HG02870 (cell line): Measurements from ENCODE around the gene RNU1-4.
"Not testable (repeated sequence)": the region's sequence is repeated elsewhere in the genome, so short reads cannot be mapped to it uniquely, and the experiment has no call there.

ENCODE experiments used
- ATAC-seq: cut with Tn5 transposase; IDR thresholded peaks from one replicate; pipeline ENCODE4 v1.9.1; 2021; ENCODE audit warnings: mild to moderate bottlenecking, moderate library complexity; ENCODE audit not compliant: unreplicated experiment

The RNU1-4 gene

DNA sequence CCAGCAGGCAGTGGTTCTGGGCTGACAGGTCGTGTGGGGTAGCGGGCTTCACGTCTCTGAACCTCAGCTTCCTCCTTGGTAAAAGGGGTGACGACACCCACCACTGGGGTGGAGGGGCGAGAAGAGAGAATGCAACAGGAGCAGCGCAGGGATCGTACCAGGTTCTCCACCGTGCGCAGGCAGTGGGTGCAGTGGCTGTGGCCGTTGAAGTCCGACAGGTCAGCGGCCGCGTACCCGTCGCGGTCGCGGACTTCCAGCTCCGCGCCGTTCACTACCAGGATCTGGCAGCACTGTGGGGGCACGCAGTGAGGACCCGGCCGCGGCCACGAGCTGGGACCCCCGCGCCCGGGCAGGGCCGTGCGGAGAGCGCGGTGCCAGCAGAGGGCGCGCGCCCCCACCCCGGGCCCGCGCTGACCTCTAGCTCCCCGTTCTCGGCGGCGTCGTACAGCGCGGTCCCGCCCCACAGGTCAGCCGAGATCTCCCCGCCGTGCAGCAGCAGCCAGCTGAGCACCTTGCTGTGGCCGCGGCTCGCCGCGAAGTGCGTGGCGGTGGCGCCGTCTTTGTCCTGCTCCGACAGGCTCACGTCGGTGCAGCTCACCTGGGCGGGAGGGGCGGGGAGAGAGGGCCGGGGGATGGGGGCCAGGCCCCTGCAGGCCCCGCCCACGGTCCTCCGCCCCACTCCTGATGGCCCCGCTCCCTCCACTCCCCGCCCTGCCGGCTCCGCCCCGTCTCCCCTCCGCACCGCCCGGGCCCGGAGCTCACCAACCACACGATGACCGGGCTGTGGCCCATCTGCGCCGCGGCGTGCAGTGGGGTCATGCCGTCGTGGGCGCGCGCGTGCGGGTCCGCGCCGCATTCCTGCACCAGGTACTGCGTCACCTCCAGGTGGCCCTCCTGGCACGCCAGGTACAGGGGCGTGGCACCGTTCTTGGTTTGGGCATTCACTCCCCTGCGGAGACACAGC lies 32.9 kb upstream of the RNU1-4 start:
- not testable (repeated sequence) for ATAC-seq

DNA sequence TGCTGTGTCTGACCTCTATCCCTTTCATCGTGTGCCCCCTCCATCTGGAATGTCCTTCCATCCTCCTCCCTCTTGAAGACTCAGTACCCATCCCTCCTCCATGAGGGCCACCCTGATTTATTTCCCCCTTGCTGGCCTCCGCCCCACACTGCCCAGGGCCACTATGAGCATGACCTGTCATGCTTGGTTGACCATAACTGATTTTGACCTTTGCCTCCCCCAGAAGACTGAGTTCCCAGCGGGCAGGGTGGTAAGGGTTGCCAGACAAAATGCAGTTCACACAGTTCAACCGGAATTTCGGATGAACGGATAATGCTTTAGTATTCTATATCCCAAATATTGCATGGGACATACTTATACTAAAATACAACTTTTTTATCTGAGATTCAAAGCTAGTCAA lies 31.6 kb upstream of the RNU1-4 start:
- ATAC-seq, result not testable (repeated sequence)

DNA sequence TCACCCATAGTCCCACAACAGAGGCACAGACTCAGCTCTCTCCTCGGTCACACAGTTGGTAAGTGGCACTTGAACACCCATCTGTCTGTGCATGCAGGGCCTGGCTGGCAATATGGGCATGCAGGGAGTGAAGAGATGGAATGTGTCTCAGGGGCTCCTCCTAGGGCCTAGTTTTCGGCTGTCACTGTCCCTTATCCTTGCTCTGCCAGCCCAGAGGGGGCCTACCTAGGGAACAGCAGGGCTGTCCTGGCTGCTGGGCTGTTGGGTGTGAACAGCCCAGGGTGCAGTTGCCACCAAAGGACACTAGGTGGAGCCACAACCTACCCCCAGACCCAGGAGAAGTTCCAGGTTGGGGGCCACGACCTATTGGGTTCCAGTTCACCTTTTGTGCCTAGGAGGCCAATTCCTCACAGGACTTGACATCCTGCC lies 30.6 kb upstream of the RNU1-4 start:
- ATAC-seq, result not testable (repeated sequence)

DNA sequence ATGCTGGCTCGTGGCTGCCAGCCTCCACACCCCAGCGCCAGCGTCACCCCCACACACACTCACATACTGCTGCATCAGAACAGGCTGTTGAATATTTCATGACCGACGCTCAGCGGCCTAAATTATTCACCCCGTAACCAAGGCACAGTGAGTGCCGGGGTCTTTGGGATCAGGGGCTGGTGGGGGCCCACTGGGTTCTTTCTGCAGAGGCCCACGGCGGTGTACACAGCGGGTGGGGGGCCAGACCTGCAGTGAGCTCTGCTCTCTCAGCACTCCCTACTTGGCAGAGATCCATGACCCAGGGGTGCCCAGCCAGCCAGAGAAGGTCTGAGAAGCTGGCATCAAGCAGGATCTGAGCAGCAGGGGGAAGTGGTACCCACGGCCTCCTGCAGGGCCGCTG lies 29.7 kb upstream of the RNU1-4 start:
- not testable (repeated sequence) for ATAC-seq

DNA sequence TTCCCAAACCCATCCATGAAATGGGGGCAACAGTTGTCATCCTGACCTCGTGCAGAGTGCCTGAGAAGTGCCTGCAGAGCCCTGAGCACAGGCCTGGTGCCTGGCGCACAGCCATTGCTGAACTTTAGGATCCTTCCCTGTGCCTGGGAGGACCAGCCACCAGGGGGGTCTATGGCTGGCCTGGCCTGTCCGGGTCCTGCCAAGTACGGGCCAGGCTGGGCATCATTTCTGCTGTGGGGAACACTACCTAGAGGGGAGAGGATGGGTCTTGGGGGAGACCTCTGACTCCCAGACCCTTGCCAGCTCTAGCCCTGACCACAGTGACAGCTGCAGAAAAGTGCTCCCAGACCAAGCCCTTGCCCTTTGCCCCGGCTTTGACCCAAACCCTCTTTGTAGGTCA lies 28.2 kb upstream of the RNU1-4 start:
- not testable (repeated sequence) for ATAC-seq

DNA sequence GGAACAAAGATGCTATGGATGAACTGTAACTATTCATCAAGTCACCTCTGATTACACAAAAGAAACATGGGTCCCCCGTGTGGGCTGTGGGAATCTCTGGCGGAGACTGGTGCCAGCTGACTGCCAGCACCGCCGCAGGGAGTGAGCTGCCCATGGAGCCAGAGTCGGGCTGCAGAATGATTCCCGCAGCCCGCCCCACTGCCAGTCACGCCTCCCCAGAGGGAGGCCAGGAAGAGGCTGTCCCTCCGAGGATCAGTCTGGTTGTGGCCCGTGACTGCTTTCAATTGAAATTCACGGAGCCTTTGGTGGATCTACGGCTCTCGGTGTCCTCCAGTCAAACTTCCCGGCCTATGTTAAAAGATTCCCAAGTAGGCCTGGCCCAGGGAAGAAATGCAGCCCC lies 27.7 kb upstream of the RNU1-4 start:
- not testable (repeated sequence) for ATAC-seq

DNA sequence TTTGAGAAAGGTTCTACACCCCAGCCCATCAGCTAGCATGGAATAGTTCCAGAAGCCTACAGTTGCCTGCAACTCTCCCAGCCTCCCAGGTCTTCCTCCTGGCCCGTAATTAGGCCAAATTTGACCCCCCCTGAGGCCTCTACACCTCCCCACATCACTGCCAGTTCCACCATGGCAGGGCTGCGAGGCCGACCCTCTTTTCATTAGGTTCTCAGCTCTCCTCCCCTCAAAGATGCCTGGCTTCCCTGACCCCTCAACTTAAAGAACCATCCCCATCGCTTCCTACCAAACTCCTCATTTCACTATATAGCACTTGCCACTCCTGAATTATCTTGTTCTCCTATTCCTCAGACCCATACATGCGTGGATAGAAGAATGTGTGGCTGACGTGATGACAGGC lies 27.3 kb upstream of the RNU1-4 start:
- ATAC-seq, result not testable (repeated sequence)

DNA sequence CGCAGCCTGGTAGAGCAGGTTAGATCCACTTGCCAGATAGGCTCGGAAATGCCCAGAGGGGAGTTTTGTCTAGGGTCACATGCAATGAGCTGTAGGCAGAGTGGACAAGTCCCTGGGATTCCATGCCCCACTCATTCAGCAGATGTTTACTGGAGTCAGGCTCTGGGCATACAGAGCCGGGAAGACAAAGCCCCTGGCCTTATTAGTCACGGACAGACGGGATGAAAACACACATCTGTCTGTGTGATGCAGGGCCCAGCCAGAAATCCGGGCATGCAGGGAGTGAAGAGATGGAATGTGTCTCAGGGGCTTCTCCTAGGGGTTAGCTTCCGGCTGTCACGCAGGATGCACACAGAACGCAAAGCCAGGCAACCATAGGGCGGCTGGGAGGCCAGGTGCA lies 26.8 kb upstream of the RNU1-4 start:
- not testable (repeated sequence) for ATAC-seq

DNA sequence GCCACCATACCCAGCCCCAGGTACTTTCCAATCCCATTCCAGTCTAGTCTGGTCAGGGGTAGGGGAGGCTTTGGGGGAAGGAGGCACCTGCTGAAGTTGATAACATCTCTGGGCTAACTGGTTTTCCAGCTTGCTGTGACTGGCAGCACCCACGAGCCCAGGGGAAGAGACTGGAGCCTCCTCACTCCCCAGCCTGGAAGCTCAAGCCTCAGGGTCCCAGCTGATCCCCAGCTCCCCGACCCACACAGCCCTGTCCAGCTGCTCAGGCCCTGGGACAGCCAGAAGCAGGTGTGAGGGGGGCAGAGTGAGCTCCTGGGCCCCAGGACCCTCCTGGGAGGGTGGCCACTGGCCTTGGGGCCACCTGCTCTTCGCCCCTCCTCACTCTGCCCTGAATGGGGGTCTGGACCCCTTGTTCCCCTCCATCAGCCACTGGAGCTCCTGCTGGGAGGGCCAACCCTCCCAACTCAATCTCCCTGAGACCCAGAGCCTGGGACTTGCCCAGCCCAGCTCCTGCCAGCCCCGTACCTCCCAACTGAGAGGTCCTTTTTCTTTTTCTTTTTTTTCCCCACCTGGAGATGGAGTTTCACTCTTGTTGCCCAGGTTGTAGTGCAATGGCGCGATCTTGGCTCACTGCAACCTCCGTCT lies 23.5 kb upstream of the RNU1-4 start:
- ATAC-seq, result no peak

DNA sequence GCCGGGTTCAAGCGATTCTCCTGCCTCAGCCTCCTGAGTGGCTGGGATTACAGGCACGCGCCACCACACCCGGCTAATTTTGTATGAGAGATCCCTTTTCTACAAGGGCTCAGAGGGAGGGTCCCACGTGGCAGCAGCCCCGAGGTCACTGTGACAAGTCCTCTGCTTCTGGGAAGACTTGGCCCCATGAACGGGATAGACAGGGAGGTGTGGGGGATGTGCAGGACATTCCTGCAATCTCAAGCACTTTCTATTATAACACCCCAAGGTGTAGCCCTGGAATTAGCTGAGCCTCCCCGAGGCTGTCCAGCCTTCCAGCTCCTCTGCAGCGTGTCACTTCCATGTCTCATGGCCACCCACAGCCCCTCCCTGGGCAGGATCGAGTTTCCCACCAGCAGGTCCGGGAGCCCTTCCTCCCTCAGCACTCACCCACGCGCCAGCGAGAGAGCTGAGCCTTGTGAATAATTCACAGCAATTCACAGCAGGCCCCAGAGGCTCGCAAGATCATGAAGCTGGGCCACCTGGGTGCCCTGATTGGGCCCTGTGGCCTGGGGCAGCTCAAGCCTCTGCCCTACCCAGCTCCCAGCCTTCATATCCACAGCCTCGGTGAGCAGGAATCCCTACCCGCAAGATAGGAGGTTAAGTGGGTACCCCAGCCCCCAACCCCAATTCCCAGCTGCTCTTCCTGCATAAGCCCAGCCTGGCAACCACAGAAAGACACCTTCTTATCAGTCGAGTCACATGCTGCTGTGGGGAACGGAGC lies 22.8 kb upstream of the RNU1-4 start:
- no peak for ATAC-seq

DNA sequence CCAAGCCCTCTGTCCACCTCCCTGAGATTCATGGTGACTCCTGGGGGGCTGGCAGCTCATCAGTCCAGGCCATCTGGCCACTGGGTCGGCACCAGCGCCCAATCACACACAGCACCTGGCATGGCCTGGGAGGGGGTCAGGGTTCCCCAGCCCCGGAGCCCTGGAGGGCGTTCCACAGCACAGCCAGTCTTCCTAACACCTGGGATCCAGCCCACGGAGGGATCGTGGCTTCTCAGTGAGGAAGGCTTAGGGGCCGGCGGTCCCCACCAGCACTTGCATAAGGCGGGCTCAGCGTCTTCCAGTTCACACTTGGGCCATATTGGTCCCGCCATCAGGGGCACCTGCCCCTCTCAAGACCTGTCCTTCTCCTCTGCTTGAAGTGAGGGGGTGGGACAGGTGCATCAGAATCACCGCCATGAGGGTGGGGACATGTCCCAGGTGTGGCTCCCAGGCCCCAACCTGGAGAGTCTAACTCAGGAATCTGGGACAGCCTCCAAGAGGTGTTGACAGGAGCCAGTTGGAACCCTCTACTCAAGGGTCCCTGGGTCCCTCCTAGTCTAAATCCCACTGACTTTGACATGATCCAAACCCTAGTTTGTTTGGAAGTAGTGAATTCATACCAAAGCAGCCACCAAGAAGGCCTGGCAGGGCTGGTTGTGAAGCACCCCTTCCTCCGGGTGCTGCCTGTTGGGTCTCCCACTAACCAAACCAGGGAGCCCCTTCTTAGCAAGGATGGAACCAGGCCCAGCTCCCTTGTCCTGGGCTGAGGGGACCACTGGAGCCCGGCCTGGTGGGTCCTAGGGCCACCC lies 22.0 kb upstream of the RNU1-4 start:
- not testable (repeated sequence) for ATAC-seq

DNA sequence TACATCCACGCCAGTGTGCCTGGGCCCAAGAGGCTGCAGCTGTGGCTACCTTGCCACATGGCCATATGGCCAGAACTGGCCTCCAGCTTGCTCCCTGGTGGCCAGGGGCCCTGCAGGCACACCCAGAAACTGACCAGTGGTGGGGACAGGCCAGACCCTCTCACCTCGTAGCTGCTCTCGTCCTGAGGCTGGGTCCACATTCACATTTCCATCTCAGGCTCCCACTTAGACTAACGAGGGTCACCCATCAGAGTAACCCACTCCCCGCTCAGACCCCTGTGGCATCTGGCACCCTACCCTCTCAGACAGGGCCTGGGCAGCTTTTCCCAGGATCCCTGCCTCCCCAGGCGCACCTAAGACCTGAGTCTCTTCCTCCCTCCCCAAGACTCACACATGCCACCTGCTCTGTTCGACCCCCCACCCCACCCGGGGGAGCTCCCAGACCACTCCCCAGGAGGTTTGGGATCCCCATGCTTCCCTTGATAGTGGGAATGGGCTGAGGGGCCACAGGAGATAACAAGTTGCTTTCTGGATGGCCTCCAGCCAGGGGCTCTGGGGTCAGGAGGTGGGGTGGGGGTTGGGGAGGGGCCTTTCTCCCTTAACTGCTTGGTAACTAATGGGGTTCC lies 21.3 kb upstream of the RNU1-4 start:
- no peak for ATAC-seq

DNA sequence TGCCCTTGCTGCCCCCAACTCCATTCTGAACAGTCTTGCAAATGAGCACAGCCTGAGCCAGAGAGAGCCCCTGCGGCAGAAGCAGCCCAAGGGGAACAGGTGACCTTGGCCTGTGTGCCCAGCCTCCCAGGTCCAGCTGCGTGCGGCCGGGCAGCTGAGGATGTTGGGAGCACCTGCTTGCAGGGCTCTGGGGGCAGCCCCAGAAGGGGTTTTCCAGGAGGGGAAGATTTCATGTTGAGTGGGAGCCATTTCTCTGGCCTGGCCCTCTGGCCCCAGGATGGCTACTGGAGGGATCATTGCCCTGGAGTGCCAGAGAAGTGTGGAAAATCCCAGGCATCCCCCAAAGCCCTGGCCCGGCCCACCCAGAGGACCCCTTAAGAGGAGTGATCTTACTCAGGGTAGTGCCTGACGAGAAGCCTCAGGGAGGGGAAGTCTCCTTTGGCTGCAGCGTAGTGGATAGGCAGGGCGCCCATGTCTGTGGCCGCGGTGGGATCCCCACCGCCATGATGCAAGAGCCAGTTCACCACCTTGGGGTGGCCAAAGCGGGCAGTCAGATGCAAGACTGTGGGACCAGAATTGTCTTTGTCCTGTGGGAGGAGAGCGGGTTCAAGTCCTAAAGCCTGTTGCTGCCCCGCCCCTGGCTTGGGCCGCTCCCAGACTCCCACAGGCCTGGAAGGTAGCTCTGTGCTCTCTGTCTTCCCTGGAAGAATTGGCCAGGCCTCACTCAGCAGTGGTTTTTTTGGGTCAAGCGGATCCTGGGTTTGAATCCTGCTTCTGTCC lies 20.6 kb upstream of the RNU1-4 start:
- no peak for ATAC-seq

DNA sequence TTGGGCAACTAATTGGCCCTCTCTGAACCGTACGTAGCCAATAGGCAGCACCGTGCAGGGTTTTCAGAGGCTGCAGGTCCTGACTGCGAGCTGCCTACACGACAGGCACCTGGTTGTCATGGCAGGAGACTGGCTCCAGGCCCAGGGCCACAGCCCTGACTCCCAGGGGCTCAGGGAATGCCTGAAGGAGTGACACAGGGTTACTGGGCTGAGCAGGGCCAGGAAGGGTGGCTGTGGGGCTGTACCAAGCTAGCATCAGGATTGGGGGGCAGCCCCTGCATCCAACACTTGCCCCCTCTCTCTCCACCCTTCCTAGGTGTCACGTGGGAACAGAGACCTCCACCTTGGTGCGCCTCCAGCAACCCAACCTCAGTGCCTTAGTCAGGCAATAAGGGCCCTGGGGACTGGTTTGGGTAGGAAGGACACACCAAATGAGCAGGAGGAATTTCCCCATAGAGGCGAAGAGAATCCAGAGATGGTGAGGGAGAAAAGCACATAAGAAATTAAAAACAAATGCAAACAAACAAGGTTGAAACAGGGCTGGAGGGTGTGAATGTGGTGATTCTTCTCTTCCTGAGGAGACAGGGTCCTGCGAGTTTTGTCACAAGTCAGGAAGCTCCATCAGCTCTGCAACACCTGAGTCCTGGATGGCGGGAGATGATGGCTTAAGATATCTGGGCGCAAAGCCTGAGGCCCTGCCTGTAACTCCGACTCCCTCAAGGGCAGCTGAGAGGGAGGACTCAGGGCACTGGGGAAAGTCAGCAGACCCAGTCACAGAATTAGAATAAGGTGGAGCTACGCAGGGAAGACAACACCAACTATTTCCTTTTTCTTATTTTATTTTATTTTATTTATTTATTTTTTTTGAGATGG lies 19.7 kb upstream of the RNU1-4 start:
- no peak for ATAC-seq

DNA sequence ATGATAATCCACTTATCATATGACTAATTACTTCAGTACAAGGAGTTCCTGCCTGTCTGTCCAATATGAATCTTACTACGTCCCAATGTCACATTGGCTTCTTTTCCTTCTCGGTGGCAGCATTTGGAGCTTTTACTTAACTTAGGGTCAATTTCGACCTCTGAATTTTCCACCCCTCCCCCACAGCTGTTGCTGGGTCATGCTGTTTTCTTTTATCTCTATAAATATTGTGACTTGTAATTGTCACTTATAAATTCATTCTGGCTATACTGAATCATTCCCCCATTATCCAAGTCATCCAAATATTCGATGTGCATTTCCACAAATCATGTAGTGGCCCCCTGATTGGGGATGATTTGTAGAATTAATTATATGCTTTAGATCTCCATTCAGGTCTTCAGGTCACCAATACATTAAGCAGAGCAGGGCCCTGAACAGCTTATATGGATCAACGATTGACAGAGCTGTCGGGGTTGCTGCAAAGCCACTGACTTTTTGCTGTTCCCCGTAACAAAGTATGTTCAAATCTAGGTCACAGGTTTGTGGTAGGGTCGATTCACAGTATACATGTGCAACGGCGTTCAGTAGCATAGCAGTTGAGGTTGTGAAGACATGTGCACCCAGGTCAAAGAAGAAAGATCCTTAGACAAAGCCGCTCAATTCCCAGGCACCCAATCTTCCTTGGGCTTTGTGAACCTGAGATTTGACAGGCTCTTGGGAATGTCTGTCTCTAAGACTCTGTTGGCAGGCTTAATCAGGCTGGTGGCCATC lies 18.3 kb upstream of the RNU1-4 start:
- no peak for ATAC-seq

DNA sequence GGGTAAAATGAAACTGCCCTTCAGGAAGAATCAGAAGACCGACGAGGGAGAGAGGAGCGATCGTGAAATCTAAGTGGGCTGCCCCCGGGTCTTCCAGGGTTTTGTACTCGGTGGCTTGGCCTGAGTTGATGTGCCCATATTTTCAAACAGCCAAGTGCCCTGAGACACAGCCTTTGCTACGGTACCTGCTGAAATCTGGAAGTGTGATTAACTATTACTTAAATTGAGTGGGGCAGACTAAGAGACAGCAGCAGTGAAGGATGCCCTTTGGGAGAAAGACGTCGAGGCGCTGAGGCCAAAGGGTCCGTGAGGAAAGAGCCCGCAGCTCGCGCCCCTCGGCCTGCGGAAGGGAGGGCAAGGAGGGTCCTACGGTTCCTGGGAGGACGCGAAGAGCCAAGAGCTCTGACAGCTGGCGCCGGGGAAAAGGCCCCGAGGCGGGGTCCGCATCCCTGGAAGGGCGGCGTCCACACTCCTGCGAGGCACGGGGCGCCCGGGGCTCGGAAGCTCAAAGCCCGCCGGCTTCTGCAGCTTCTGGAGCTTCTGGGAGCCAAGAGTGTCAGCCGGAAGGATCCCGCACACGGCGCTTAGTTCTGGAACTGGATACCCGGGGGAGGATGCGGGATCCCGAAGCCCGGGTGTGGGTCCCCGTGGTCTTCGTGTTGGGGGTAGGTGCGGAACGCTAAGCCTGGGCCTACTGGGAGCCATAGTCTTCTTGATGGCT lies 15.4 kb upstream of the RNU1-4 start:
- ATAC-seq, result no peak
